HepG2 (cell line): ENCODE measurements around the gene ACSM3. TPM values are rescaled to one million over a fixed set of nuclear protein-coding genes. Genes with fewer than 3 reads are reported as not detected.

Experiments used
- GABPB1 ChIP-seq: IDR thresholded peaks from 2 replicates; pipeline ENCODE4 v1.6.1; 2016; ENCODE audit warnings: mild to moderate bottlenecking, missing genetic modification reagents, moderate library complexity, missing compliant biosample characterization
- MYC ChIP-seq: sonication (generic); formaldehyde crosslinking; IDR thresholded peaks from 2 replicates; pipeline ENCODE4 v1.9.0; 2021; ENCODE audit warnings: missing genetic modification reagents, borderline replicate concordance
- NONO ChIP-seq, 2 experiments: fragments of 450-650 bp in 1 of 2; sonication (generic) in 1 of 2; formaldehyde crosslinking in 1 of 2; IDR thresholded peaks in 1 of 2; conservative IDR thresholded peaks in 1 of 2; 2 replicates each; pipeline versions ENCODE4 v1.6.1 to v1.8.0; 2017 to 2022; ENCODE audit warnings: mild to moderate bottlenecking in 1 of 2, missing genetic modification reagents in 1 of 2, moderate library complexity in 1 of 2
- PCBP2 ChIP-seq: fragments of 200-400 bp; formaldehyde crosslinking; optimal IDR thresholded peaks from 2 replicates; pipeline ENCODE3; 2018; ENCODE audit warnings: low read length, low read depth; ENCODE audit not compliant: poor library complexity, severe bottlenecking
- POLR2AphosphoS2 ChIP-seq: IDR thresholded peaks from 2 replicates; pipeline ENCODE4 v1.6.1; 2011; ENCODE audit warnings: low read depth, low read length, improper control_type of control experiment
- PRPF4 ChIP-seq: fragments of 200-400 bp; formaldehyde crosslinking; IDR thresholded peaks from 2 replicates; pipeline ENCODE4 v1.6.1; 2016; ENCODE audit warnings: low read length, low read depth; ENCODE audit not compliant: poor library complexity, severe bottlenecking
- RELA ChIP-seq: sonication (generic); formaldehyde crosslinking; IDR thresholded peaks from 2 replicates; pipeline ENCODE4 v1.4.0; 2020; ENCODE audit warnings: missing genetic modification reagents
- ZBTB20 ChIP-seq: sonication (generic); formaldehyde crosslinking; IDR thresholded peaks from 2 replicates; pipeline ENCODE4 v1.8.1; 2023; ENCODE audit warnings: missing genetic modification reagents, low read depth, mild to moderate bottlenecking, borderline replicate concordance
- ZFY ChIP-seq: sonication (generic); formaldehyde crosslinking; IDR thresholded peaks from 2 replicates; pipeline ENCODE4 v1.4.0; 2020; ENCODE audit warnings: missing genetic modification reagents
- ZMYM4 ChIP-seq: sonication (generic); formaldehyde crosslinking; IDR thresholded peaks from 2 replicates; pipeline ENCODE4 v1.8.1; 2023; ENCODE audit warnings: mild to moderate bottlenecking, missing genetic modification reagents
- ZNF431 ChIP-seq: sonication (generic); formaldehyde crosslinking; IDR thresholded peaks from 2 replicates; pipeline ENCODE4 v1.9.0; 2022; ENCODE audit warnings: missing genetic modification reagents, low read depth, mild to moderate bottlenecking, borderline replicate concordance
- ZNF446 ChIP-seq: sonication (generic); formaldehyde crosslinking; IDR thresholded peaks from 2 replicates; pipeline ENCODE4 v1.5.0; 2020; ENCODE audit warnings: mild to moderate bottlenecking, missing genetic modification reagents
- ZNF572 ChIP-seq: sonication (generic); formaldehyde crosslinking; IDR thresholded peaks from 2 replicates; pipeline ENCODE4 v1.5.1; 2020; ENCODE audit warnings: mild to moderate bottlenecking, missing genetic modification reagents
- ZNF703 ChIP-seq: sonication (generic); formaldehyde crosslinking; IDR thresholded peaks from 2 replicates; pipeline ENCODE4 v1.5.1; 2020; ENCODE audit warnings: missing genetic modification reagents, mild to moderate bottlenecking, moderate library complexity, borderline replicate concordance
- ZZZ3 ChIP-seq: sonication (generic); formaldehyde crosslinking; IDR thresholded peaks from 2 replicates; pipeline ENCODE4 v1.4.0; 2020; ENCODE audit warnings: missing genetic modification reagents, mild to moderate bottlenecking, borderline replicate concordance
- polyA plus RNA-seq, 8 experiments: library from polyadenylated mRNA; depleted of rRNA in 3 of 8; stranded (reverse) in 7 of 8; unstranded in 1 of 8; fragments of >200 nt; fragmentation: Illumina TruSeq in 4 of 8; extraction: Trizol in 4 of 8; gene quantifications; 2 replicates each; pipeline versions ENCODE4 v1.2.1 to v1.2.3, GENCODE V29; 2011 to 2016; ENCODE audit warnings: low read depth in 4 of 8, missing spikeins in 1 of 8, mixed read lengths in 1 of 8; ENCODE audit not compliant: insufficient read depth in 1 of 8
- total RNA-seq, 5 experiments: library from RNA; depleted of rRNA; stranded (reverse); fragments of >200 nt; fragmentation: Illumina TruSeq; extraction: Trizol; gene quantifications; 2 replicates each; pipeline ENCODE4 v1.2.3, GENCODE V29; 2016; ENCODE audit warnings: low read depth in 1 of 5
- TF ChIP-seq, protein P1 (sequence below): sonication (generic); formaldehyde crosslinking; IDR thresholded peaks from 2 replicates; pipeline ENCODE4 v1.9.0; 2021; ENCODE audit warnings: mild to moderate bottlenecking, missing genetic modification reagents
- TF ChIP-seq, protein P2 (sequence below): sonication (generic); formaldehyde crosslinking; IDR thresholded peaks from 2 replicates; pipeline ENCODE4 v1.4.0; 2020; ENCODE audit warnings: missing genetic modification reagents
- TF ChIP-seq, protein P3 (sequence below): sonication (generic); formaldehyde crosslinking; IDR thresholded peaks from 2 replicates; pipeline ENCODE4 v1.4.0; 2020; ENCODE audit warnings: missing genetic modification reagents

Gene ACSM3
- total and polyA plus RNA-seq, 2 of the 13 experiments (the other 11 are each of a cell fraction or from before 2014, with no cell fraction given): 74.0 to 108 TPM

DNA sequence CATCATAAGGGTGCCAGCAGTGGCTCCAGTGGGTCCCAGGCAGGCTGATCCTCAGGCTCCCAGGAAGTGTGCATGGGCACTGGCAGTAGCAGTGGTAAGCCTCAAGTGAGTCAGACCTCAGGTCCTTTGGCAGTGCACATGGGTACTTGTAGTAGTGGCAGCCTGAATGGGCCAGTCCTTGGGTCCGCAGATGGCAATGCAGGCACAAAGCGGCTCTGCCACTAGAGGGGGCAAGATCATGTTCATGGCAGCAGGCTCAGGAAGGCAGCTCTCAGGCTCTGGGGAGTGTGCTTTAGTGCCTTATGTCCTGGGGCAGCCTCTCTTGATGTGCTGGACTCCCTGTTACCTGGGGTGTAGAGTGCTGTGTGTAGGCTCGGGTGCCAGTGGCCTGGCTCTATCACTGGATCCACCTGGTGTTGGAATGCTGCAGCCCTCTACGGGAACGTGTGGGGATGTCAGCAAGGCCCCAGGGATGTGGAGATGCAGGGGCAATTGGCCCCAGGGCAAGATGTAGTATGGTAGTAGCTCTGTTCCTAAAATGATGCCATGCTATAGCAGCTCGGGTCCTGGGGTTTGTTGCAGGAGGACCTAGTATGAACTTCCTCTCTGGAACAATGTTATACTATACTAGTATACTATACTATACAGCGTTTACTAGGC, 11.0 kb downstream of the ACSM3 start (continued):
- TF ChIP-seq, protein P1, sequence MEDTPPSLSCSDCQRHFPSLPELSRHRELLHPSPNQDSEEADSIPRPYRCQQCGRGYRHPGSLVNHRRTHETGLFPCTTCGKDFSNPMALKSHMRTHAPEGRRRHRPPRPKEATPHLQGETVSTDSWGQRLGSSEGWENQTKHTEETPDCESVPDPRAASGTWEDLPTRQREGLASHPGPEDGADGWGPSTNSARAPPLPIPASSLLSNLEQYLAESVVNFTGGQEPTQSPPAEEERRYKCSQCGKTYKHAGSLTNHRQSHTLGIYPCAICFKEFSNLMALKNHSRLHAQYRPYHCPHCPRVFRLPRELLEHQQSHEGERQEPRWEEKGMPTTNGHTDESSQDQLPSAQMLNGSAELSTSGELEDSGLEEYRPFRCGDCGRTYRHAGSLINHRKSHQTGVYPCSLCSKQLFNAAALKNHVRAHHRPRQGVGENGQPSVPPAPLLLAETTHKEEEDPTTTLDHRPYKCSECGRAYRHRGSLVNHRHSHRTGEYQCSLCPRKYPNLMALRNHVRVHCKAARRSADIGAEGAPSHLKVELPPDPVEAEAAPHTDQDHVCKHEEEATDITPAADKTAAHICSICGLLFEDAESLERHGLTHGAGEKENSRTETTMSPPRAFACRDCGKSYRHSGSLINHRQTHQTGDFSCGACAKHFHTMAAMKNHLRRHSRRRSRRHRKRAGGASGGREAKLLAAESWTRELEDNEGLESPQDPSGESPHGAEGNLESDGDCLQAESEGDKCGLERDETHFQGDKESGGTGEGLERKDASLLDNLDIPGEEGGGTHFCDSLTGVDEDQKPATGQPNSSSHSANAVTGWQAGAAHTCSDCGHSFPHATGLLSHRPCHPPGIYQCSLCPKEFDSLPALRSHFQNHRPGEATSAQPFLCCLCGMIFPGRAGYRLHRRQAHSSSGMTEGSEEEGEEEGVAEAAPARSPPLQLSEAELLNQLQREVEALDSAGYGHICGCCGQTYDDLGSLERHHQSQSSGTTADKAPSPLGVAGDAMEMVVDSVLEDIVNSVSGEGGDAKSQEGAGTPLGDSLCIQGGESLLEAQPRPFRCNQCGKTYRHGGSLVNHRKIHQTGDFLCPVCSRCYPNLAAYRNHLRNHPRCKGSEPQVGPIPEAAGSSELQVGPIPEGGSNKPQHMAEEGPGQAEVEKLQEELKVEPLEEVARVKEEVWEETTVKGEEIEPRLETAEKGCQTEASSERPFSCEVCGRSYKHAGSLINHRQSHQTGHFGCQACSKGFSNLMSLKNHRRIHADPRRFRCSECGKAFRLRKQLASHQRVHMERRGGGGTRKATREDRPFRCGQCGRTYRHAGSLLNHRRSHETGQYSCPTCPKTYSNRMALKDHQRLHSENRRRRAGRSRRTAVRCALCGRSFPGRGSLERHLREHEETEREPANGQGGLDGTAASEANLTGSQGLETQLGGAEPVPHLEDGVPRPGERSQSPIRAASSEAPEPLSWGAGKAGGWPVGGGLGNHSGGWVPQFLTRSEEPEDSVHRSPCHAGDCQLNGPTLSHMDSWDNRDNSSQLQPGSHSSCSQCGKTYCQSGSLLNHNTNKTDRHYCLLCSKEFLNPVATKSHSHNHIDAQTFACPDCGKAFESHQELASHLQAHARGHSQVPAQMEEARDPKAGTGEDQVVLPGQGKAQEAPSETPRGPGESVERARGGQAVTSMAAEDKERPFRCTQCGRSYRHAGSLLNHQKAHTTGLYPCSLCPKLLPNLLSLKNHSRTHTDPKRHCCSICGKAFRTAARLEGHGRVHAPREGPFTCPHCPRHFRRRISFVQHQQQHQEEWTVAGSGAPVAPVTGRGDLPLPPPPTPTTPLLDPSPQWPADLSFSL (CRISPR knock-in tag): no peak
- TF ChIP-seq ZNF572 (CRISPR knock-in tag): 0 out of 2 replicates have a peak, but pooled peaks have one; percentile 22
- TF ChIP-seq POLR2AphosphoS2: no peak
- TF ChIP-seq ZNF703 (CRISPR knock-in tag): no peak
- no peak for TF ChIP-seq PRPF4
- TF ChIP-seq ZNF446 (CRISPR knock-in tag): no peak
- no peak for TF ChIP-seq ZBTB20 (CRISPR knock-in tag)
- 0 out of 2 replicates have a peak, but pooled peaks have one; percentile 30 for TF ChIP-seq ZZZ3
- TF ChIP-seq PCBP2: no peak
- peak; percentile 46; the same call in 1 of the 2 replicates for TF ChIP-seq ZMYM4 (CRISPR knock-in tag)
- TF ChIP-seq RELA (CRISPR knock-in tag): no peak
- TF ChIP-seq, protein P2, sequence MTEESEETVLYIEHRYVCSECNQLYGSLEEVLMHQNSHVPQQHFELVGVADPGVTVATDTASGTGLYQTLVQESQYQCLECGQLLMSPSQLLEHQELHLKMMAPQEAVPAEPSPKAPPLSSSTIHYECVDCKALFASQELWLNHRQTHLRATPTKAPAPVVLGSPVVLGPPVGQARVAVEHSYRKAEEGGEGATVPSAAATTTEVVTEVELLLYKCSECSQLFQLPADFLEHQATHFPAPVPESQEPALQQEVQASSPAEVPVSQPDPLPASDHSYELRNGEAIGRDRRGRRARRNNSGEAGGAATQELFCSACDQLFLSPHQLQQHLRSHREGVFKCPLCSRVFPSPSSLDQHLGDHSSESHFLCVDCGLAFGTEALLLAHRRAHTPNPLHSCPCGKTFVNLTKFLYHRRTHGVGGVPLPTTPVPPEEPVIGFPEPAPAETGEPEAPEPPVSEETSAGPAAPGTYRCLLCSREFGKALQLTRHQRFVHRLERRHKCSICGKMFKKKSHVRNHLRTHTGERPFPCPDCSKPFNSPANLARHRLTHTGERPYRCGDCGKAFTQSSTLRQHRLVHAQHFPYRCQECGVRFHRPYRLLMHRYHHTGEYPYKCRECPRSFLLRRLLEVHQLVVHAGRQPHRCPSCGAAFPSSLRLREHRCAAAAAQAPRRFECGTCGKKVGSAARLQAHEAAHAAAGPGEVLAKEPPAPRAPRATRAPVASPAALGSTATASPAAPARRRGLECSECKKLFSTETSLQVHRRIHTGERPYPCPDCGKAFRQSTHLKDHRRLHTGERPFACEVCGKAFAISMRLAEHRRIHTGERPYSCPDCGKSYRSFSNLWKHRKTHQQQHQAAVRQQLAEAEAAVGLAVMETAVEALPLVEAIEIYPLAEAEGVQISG (CRISPR knock-in tag): 0 out of 2 replicates have a peak, but pooled peaks have one; percentile 35
- no peak for TF ChIP-seq ZNF431
- no peak; the same call in 1 of the 2 replicates for TF ChIP-seq ZFY (CRISPR knock-in tag)
- no peak for TF ChIP-seq NONO (IDR thresholded peaks at IDR 0.05)
- TF ChIP-seq NONO (CRISPR knock-in tag; conservative IDR thresholded peaks at IDR 0.05): no peak
- TF ChIP-seq, protein P3, sequence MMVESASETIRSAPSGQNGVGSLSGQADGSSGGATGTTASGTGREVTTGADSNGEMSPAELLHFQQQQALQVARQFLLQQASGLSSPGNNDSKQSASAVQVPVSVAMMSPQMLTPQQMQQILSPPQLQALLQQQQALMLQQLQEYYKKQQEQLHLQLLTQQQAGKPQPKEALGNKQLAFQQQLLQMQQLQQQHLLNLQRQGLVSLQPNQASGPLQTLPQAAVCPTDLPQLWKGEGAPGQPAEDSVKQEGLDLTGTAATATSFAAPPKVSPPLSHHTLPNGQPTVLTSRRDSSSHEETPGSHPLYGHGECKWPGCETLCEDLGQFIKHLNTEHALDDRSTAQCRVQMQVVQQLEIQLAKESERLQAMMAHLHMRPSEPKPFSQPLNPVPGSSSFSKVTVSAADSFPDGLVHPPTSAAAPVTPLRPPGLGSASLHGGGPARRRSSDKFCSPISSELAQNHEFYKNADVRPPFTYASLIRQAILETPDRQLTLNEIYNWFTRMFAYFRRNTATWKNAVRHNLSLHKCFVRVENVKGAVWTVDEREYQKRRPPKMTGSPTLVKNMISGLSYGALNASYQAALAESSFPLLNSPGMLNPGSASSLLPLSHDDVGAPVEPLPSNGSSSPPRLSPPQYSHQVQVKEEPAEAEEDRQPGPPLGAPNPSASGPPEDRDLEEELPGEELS (CRISPR knock-in tag): no peak
- TF ChIP-seq MYC (CRISPR knock-in tag): 0 out of 2 replicates have a peak, but pooled peaks have one; percentile 42
- no peak for TF ChIP-seq GABPB1 (CRISPR knock-in tag)
